ENCODE data around the gene CAMTA1.
A peak's percentile ranks its signal among the peaks of the same experiment; 100 is the strongest.

CAMTA1 gene

GRCh38 chr1:7229696-7230631 lies 444.7 kb downstream of the CAMTA1 start:
- peak; percentile 79 for DNase-seq (ENCODE audit: low spot score)

- no peak for DNase-seq (ENCODE audit: low spot score)
Observed at GRCh38 chr1:7232441-7233236, 447.4 kb downstream of the CAMTA1 start.

- DNase-seq (ENCODE audit: low spot score) = no peak
Observed at GRCh38 chr1:7233237-7233540, 447.9 kb downstream of the CAMTA1 start.

GRCh38 chr1:7233646-7234470 lies 448.6 kb downstream of the CAMTA1 start:
- DNase-seq (ENCODE audit: low spot score) = no peak

- DNase-seq (ENCODE audit: low spot score) = no peak
Observed at GRCh38 chr1:7234471-7234755, 449.2 kb downstream of the CAMTA1 start.

- no peak for DNase-seq (ENCODE audit: low spot score)
Observed at GRCh38 chr1:7235871-7236517, 450.7 kb downstream of the CAMTA1 start.

- DNase-seq (ENCODE audit: low spot score) = no peak
Observed at GRCh38 chr1:7236844-7237515, 451.7 kb downstream of the CAMTA1 start.

- DNase-seq (ENCODE audit: low spot score) = no peak
Observed at GRCh38 chr1:7247158-7247557, 461.9 kb downstream of the CAMTA1 start.

GRCh38 chr1:7247791-7248548 lies 462.7 kb downstream of the CAMTA1 start:
- no peak for DNase-seq (ENCODE audit: low spot score)

GRCh38 chr1:7248549-7249199 lies 463.4 kb downstream of the CAMTA1 start:
- no peak for DNase-seq (ENCODE audit: low spot score)

GRCh38 chr1:7249516-7249915 lies 464.3 kb downstream of the CAMTA1 start:
- no peak for DNase-seq (ENCODE audit: low spot score)

GRCh38 chr1:7250176-7250575 lies 464.9 kb downstream of the CAMTA1 start:
- no peak for DNase-seq (ENCODE audit: low spot score)

GRCh38 chr1:7250597-7251453 lies 465.6 kb downstream of the CAMTA1 start:
- DNase-seq (ENCODE audit: low spot score) = no peak

- DNase-seq (ENCODE audit: low spot score) = no peak
Observed at GRCh38 chr1:7251454-7251800, 466.2 kb downstream of the CAMTA1 start.

- DNase-seq (ENCODE audit: low spot score) = no peak
Observed at GRCh38 chr1:7252411-7253117, 467.3 kb downstream of the CAMTA1 start.

GRCh38 chr1:7253118-7253480 lies 467.8 kb downstream of the CAMTA1 start:
- peak; percentile 40 for DNase-seq (ENCODE audit: low spot score)

- DNase-seq (ENCODE audit: low spot score) = no peak
Observed at GRCh38 chr1:7253988-7254587, 468.8 kb downstream of the CAMTA1 start.

GRCh38 chr1:7255303-7256058 lies 470.2 kb downstream of the CAMTA1 start:
- peak; percentile 40 for DNase-seq (ENCODE audit: low spot score)
